Sigmoid colon (tissue), 4 donors: Measurements from ENCODE around the gene BMP5.

Experiments
- POLR2A ChIP-seq, 2 donors: fragments of 450-650 bp; IDR thresholded peaks; one replicate each; pipeline ENCODE4 v1.6.1; 2016; ENCODE audit warnings: antibody characterized with exemption in 2 of 2, mild to moderate bottlenecking in 2 of 2, moderate library complexity in 2 of 2
- POLR2AphosphoS5 ChIP-seq, 4 donors: sonication (generic); formaldehyde crosslinking; IDR thresholded peaks; one replicate each; pipeline ENCODE4 v1.6.1; 2017; ENCODE audit warnings: antibody characterized with exemption in 4 of 4
- TF ChIP-seq, protein P1 (sequence below), 4 experiments: fragments of 450-650 bp in 3 of 4; fragments of 200-600 bp in 1 of 4; IDR thresholded peaks; one replicate each; pipeline ENCODE4 v1.5.1; 2016 to 2019; ENCODE audit warnings: antibody characterized with exemption in 4 of 4, mild to moderate bottlenecking in 3 of 4, moderate library complexity in 2 of 4

DNA sequence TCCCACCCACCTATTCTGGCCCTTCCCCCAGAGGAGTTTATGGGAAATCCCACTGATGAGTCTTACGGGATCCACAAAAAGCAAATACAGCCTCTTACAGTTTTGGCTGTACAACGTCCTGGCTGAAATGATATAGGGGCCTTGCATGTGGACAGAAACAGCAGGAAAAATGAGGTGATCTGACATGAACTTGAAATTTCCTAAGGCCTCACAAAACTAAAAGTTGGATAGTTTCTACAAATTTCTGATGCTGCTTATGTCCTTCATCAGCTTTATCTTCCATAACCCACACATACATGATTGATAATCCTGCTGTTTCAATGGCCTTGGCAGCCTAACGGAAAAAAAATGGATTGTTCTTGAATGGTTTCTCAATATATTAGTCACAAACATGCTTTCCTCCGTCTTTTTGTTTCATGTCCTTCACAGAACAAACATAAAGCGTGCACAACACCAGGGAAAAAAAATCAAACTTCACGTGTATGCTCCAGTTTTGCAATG is 118.8 kb downstream of the BMP5 start:
- TF ChIP-seq, protein P1, sequence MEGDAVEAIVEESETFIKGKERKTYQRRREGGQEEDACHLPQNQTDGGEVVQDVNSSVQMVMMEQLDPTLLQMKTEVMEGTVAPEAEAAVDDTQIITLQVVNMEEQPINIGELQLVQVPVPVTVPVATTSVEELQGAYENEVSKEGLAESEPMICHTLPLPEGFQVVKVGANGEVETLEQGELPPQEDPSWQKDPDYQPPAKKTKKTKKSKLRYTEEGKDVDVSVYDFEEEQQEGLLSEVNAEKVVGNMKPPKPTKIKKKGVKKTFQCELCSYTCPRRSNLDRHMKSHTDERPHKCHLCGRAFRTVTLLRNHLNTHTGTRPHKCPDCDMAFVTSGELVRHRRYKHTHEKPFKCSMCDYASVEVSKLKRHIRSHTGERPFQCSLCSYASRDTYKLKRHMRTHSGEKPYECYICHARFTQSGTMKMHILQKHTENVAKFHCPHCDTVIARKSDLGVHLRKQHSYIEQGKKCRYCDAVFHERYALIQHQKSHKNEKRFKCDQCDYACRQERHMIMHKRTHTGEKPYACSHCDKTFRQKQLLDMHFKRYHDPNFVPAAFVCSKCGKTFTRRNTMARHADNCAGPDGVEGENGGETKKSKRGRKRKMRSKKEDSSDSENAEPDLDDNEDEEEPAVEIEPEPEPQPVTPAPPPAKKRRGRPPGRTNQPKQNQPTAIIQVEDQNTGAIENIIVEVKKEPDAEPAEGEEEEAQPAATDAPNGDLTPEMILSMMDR (IDR thresholded peaks at IDR 0.05), result no peak
- TF ChIP-seq POLR2A (IDR thresholded peaks at IDR 0.05) (no peak), POLR2AphosphoS5 (IDR thresholded peaks at IDR 0.05) (no peak)
